DMS 273 (cell line): ENCODE results near the gene GDPD4.

Experiments
- DNase-seq: peaks from one replicate; lab custom pipeline; 2025; ENCODE audit not compliant: unreplicated experiment; lab: John Stamatoyannopoulos, UW

Gene GDPD4

DNA sequence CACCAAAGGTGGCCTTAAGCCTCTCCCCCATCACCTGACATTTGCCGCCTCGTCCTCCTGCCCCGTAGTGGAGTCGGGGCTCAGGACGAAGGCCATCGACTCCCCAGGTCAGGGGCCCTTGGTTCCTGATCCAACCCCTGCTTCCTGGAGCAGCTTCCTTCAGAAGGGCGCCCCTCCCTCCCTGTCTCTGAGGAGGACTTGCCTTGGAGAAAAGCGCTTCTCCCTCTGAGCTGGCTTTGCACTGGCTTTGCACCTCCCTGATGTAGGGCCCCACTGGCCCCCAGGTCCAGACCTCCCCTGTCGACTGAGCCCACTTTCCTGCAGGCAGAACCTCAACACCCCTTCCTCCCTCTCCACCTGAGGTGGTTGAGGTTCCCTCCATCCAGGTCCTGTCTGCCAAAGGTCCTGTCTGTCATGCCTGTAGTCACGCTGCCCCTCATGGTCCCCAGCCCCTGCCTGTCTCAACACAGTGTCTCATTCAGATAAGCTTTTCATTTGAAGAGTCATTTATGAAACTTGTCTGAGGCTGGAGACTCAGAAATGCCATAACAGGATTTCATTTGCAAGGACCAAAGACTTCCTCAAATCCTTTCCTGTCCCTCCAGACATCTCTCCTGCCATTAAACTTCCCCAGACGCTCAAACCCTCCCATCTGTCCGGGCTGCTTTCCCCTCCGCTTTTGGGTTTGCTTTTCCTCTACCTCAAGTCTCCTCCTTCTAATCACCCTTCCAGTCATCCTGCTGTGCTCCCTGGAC lies 95.0 kb downstream of the GDPD4 start:
- DNase-seq = no peak

DNA sequence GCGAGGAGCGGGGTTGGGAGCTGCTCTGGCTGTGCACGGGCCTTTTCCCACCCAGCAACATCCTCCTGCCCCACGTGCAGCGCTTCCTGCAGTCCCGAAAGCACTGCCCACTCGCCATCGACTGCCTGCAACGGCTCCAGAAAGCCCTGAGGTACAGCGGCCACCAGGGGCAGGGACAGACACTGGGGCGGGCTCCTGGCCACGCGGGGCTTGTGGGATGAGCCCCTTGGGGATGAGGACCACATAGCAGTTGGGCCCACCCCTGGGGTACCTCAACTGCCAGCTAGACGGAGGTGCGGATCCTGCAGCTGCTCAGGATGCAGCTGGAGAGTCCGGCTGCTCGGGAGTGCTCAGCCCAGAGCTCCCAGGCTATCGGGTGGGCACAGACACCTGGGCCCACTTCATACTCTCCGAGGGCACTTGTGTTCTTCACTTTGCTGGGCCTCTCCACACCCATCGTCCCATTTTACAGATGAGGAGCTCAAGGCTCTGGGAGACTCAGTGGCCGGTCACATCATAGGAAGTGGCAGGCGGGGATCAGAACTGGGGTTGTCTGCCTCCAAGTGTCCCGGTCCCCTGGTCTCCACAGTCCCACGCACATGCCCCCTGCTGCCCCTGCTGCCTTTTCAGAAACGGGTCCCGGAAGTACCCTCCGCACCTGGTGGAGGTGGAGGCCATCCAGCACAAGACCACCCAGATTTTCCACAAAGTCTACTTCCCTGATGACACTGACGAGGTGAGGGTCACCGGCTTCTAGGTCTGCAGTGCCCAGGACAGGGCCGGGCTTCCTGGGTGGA lies 95.8 kb downstream of the GDPD4 start:
- DNase-seq = no peak

DNA sequence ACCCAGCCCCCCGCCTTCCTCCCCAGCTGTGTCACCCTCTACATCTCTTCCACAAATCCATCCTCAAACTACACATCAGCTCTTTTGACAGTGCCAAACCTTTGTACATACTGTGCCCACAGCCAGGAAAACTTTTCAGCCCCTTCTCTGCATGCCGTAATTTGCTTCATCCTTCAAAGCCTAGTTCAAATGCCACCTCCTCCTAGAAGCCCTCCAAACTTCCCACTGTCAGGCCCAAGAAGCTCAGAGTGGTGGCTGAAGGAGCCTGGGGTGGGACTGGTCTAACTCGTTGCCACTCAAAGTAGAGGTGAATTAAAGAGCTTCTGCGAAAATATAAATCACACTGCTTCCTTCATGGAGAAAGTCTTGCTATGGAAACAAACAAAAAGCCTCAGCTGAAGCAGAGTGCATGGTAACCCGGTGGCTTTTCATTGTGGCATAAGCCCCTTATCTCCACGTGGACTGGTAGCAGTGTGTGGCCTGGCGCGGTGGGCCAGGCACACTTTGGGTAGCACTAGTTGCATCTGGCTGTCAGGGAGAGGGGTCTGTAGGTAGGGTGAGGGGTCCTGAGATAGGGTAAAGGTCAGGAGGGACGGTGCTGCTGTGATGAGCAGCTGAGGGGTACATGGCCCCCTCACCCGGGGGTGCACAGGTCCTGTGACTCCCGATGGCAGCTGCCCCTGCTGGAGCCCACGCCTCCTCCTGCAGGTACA lies 96.6 kb downstream of the GDPD4 start:
- DNase-seq = no peak

DNA sequence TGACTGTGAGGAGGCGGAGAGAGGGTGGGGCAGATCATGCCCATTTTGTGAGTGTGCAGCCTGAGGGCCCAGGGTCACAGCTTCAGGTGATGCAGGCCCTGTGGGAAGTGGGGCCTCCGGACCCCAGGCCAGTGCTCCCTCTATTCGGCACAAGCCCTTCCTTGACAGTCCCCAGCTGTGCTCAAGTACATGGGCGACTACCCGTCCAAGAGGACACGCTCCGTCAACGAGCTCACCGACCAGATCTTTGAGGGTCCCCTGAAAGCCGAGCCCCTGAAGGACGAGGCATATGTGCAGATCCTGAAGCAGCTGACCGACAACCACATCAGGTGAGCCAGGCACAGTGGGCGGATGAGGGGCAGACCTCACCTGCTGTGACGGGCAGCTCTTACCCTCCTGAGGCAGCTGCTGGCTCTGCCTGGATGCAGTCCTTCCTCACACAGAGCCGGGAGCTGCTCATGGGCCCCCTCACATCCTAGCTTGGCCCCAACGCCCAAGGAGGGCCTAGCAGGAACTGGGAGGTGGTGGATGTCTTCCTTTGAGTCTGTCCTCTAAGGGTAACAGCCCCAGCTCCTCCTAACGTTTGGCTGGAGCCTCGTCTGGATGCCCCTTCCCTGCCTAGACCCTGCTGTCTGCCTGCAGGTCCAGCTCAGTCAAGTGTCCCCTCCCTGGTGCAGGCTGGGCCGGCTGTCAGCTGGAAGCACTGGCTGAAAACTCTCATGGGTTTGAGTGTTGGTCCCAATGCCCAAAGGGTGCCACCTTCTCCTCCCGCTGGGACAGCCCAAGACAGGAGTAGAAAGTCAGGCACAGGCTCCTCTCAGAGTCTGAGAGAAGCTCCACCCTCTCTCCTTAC lies 97.4 kb downstream of the GDPD4 start:
- DNase-seq = no peak

DNA sequence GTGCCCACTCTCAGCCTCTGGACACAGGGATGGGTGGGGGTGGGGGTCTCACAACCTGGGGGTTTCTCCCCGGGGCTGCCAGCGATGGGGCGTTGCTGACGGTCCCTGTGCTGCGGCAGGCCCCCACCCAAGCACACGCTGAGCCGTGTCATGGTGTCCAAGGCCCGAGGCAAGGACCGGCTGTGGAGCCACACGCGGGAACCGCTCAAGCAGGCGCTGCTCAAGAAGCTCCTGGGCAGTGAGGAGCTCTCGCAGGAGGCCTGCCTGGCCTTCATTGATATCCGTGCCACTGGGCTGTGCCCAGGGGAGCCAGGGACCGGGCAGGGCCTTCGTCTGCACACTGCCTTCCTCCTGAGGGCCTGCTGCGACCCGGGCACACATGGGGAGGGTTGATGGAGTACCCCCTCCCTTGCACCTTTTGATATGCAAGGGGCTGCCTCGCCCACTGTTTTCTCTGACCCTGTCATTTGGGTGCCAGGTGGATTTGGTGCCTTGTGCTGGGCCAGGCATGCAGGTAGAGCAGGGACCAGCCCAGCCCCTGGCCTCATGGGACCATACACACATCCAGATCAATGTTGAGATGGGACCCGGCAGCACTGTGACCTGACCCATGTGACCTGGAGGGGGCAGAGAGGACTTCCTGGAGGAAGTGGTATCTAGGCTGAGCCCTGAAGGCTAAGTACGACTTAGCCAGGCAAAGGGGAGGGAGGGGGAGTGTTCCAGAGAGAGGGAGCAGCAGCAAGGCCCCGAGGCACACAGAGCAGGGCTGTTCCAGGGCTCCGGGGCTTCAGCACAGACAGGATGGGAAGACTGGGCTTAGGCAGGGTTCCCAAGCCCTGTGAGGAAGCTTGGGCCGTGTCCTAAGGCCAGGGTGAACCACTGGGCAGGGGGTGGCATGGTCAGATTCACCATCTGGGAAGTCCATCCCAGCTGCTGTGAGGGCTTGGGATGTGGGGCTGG lies 98.3 kb downstream of the GDPD4 start:
- DNase-seq = no peak

DNA sequence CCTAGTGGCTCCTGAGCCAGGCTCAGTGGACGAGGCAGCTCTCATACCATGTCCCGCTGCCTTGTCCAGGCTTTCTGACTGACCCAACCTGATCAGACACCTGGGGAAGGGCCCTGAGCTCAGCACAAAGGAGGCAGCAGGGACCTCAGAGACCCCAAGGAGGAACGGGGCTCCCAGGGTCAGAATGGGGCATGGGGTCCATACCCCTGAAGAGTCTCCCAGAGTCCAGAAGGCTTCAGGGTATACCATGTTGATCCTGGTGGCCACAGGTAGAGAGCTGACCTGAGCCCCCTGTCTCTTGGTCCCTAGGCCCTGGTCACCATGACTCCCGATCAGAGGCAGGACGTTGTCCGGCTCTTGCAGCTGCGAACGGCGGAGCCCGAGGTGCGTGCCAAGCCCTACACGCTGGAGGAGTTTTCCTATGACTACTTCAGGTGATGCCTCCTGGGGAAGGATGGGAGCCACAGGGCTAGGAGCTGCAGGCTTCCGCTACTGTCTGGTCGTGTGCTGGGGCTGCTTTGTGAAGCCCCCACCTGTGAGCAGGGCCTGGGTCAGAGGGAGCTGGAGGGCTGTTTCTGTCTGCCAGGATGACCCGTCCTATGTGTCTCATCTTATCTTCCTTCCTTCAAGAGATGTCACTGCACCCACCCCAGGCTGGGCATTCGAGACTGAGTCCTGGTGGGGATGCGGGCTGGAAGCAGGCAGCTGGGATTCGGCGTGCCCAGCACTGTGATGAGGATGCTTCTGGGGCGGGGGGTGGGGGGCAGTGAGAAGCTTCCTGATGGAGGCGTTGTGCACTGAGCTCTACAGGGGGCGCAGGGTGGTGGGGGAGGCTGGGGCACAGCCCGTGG lies 99.3 kb downstream of the GDPD4 start:
- no peak for DNase-seq

DNA sequence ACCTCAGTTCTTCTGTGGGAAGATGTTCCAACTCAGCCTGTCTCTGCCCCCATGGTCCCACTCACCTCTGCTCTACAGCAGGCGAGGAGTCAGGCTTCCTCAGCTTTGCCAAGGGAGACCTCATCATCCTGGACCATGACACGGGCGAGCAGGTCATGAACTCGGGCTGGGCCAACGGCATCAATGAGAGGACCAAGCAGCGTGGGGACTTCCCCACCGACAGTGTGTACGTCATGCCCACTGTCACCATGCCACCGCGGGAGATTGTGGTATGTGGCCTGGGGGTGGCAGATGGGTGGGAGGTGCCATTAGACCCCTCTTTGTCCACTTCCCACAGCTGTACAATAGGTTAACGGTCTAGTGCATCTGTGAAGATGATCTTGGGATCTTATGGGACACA lies 100.1 kb downstream of the GDPD4 start:
- no peak for DNase-seq

DNA sequence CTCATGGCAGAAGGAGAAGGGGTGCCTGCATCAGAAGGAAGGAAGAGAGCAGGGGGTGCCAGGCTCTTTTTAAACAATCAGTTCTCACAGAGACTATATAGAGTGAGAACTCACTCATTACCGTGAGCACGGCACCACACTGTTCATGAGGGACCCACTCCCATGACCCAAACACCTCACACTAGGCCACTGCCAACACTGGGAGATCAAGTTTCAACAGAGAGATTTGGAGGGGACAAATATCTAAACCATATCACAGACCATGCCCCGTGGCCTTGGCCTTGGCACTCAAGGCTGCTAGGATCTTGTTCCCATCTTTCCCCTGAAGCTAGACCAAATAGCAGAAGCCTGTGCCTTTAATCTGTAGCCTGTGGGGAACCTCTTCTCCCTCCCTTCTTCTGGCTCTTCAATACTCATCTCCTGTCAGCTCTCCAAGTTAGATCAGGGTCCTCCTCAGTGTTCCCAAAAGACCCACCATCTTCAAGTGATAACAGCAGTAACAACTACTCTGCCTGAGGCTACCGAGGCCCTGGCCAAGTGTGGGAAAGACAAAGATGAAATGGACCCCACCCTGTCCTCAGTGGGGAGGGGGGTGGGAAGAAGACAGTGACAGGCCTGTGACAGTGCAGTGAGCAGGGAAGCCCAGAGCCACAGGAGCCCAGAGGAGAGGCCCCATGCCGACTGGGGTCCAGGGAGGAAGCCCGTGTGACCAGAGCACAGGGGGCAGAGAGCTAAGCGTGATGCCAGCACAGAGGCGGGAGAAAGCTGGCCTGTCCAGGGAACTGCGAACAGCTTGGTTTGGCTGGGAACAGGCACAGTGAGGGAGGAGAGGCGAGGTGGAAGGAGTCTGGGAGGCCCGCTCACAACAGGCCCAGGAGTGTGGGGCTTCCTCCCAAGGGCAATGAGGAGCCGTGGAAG lies 100.9 kb downstream of the GDPD4 start:
- no peak for DNase-seq

DNA sequence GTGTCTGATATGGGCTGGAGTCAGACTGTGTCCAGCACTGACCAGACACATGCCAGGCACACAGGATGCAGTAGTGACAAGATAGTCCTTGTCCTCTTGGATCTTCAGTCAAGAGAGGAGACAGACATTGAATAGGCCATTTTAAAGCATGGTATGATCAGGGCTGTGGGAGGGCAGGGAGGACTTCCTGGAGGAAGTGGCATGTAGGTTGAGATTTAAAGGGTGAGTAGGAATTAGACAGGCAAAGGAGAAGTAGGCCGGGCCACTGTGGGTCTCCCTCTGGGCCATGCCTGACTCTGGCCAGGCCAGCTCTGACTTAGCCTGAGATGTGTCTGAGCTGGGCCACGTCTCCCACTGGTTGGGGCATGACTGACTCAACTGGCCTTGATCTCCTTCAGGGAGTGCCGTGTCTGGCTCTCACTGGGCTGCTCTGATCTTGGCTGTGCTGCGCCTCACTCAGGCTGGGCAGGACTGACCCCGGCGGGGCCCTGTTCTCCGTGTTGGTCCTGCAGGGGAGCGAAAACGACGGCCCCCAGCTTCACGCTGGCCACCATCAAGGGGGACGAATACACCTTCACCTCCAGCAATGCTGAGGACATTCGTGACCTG lies 102.2 kb downstream of the GDPD4 start:
- DNase-seq = no peak

DNA sequence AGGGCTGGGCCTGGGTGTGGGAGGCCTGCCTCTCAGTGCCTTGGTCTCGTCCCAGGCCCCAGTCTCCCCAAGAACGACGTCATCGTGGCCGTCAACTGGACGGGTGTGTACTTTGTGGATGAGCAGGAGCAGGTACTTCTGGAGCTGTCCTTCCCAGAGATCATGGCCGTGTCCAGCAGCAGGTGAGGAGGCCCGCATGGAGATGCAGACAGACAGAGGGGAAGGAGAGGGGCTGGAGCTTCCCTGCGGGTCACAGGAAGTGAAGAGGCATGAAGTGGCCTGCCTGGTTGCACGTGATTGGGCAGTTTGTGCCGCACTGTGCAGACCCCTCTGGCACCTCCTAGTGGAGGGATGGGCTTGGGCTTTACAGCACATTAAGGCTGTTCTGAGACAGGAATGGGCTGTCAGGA lies 103.0 kb downstream of the GDPD4 start:
- DNase-seq = peak; percentile 53

DNA sequence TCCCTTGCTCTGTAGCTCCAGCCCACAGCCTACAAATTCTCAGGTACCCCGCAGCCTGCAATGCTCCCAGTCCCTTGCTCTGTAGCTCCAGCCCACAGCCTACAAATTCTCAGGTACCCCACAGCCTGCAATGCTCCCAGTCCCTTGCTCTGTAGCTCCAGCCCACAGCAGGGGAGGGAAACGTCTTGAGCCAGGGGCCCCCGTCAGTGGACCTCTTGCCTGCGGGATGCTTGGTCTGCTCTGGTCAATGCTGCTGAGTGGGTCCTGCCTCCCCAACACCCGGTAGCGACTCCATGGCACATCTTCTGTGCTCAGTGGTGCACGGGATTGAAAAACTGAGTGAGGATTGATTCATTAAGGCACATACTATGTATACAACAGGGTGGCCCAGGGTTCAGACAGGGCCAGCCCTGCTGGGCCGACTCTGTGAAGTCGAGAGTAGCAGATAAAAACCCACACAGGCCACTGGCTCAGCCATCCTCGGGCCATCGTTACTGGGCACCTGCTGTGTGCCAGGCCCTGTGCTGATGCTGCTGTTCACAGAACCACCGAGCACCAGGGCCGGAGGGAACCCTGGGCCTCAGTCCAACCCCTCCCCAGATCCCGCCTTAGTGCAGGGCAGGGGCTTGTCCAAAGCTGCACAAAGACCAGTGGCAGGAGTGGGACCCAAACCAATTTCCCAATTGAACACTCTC lies 103.7 kb downstream of the GDPD4 start:
- DNase-seq = no peak

DNA sequence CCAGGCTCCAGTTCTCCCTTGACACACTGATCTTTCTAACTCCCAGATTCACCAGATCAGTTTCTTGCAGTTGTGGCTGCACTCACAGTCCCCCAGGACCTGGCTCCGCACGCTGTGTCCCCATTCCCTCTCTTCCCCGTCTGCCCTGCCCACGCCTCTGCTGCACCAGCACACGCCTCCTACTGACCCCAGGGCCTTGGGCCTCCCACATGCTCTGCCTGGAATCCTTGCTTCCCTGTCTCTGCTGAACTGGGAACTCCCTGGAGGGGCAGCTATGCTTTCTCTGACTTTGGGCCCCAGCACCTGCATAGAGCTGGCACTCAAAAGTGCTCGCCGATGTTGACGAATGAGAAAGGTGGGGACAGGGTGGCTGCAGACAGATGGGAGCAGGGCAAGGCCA lies 104.5 kb downstream of the GDPD4 start:
- DNase-seq = no peak

DNA sequence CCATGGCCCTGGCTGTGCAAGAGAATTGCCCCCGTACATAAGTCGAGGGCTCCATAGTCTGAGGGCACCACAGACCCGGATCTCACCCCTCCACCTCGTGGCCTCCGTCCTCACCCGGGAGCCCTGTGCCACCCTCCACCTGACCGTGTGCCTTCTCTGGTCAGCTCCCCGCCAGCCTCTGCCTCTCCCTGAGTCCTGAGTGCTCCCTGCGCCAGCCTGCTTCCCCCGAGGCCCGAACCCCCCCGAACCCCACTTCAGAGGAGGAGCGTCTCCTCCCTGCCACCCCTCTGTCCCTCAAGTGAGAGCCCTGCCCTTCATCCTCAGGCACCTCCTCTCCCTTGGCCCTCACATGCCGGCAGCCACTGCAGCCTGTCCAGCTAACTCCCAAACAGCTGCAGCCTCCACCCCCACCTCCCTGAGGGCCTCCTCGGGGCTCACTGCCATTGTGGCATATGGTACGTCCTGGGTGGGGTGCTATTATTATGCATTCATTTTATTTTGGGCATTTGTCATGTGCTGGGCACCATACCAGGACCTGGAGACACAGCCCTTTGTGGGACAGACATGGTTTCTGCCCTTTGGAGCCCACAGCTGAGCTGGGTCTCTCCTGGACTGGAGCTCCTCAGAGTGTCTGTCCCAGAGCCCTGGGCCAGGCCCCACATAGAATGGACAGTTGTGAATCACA lies 106.3 kb downstream of the GDPD4 start:
- peak; percentile 80 for DNase-seq

DNA sequence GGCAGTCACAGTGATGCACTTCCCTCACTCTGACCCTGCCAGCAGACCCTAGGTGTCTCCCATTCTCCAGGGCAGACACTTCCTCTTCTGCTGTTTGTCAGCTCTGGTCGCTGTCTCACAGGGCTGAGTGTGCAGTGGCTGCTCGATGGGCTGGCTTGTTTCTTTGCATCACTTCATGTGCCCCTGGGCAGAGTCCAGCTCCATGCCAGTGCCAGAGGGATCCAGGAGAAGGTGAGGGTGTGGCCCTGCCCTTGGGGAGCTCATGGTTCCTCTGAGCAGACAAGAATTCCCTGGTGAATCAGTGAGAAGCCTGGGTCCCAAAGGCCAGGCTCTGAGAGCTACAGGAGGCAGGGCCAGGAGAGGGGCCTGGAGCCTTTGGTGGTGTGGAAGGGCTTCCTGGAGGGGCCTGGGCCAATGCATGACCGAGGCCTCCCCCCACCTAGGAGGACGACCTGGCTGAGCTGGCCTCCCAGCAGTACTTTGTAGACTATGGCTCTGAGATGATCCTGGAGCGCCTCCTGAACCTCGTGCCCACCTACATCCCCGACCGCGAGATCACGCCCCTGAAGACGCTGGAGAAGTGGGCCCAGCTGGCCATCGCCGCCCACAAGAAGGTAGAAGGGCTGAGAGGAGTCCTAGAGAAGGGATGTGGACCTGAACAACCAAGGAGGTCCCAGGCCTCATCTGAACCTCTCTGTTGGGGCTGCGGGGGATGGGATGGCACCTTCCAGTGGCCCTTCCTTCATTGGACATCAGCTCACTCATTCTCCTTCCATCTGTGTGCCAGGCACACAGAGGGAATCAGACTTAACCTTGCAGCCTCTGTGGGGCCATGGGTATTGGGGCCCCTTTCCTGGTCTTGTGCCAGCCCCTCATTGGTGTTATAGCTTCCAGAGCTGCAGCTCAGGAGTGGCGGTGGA lies 107.3 kb downstream of the GDPD4 start:
- no peak for DNase-seq

DNA sequence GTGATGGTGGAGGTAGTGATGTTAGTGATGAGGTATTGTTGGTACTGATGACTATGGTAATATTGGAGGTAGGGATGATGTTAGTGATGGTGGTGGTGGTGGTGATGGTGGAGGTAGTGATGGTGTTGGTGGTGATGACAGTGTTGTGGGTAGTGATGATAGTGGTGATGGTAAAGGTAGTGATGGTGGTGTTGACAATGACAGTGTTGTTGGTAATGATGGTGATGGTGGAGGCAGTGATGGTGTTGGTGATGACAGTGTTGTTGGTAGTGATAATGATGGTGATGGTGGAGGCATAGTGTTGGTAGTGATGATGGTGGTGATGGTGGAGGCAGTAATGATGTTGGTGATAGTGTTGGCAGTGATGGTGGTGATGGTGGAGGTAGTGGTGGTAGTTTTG lies 108.3 kb downstream of the GDPD4 start:
- DNase-seq = no peak
